GM10248 (cell line): ENCODE results near the gene CLPTM1.
"Not testable (repeated sequence)": the region's sequence is repeated elsewhere in the genome, so short reads cannot be mapped to it uniquely, and the experiment has no call there.

Experiments
- CTCF ChIA-PET: fragments of 300-600 bp; sonication (Branson Sonifier 250); formaldehyde crosslinking; extraction: SDS; loops from one replicate; lab custom pipeline; 2021; ENCODE audit warnings: antibody characterized with exemption; lab: Yijun Ruan, JAX
- POLR2A ChIA-PET: fragments of 350-650 bp; sonication (Branson Sonifier 250); formaldehyde crosslinking; extraction: SDS; loops from one replicate; lab custom pipeline; 2020; ENCODE audit warnings: antibody characterized with exemption; lab: Yijun Ruan, JAX
- DNase-seq: peaks from one replicate; pipeline ENCODE4 v3.0.0; 2012; ENCODE audit errors: extremely low spot score
- CTCF ChIP-seq: IDR thresholded peaks from 2 replicates; pipeline ENCODE4 v1.5.1; 2012; ENCODE audit warnings: mild to moderate bottlenecking, low read depth; ENCODE audit errors: extremely low read depth, missing control alignments, control extremely low read depth

Gene CLPTM1

GRCh38 chr19:44909775-44910174 is 45.4 kb upstream of the CLPTM1 start:
- DNase-seq: no peak
- ChIA-PET POLR2A (no interaction called here), CTCF (interaction anchor here (1.1 to 1.7 kb wide), 4 partner anchors 10 to 150 kb away, joined by 3 to 7 read pairs (median 4); partner anchors contain the start of gene APOC2)
- no peak for TF ChIP-seq CTCF

- CTCF ChIA-PET: interaction anchor here (0.9 to 1.7 kb wide), 4 partner anchors 15 to 126 kb away, joined by 3 to 7 read pairs (median 4); partner anchors contain the start of genes CLASRP and CLPTM1
- DNase-seq, POLR2A ChIA-PET: not testable (repeated sequence)
Observed at GRCh38 chr19:44911896-44912295, 43.3 kb upstream of the CLPTM1 start.

- no peak for DNase-seq
- no peak for TF ChIP-seq CTCF
- ChIA-PET POLR2A (no interaction called here), CTCF (interaction anchor here (1.3 to 1.5 kb wide), 2 partner anchors 8 to 125 kb away, joined by 4 to 6 read pairs; partner anchors contain the start of gene CLASRP)
Observed at GRCh38 chr19:44912854-44913253, 42.3 kb upstream of the CLPTM1 start.

- CTCF ChIA-PET: interaction anchor here (1.3 to 1.5 kb wide), 2 partner anchors 9 to 125 kb away, joined by 4 to 6 read pairs; partner anchors contain the start of gene CLASRP
- DNase-seq, POLR2A ChIA-PET: not testable (repeated sequence)
Observed at GRCh38 chr19:44913512-44914432, 41.4 kb upstream of the CLPTM1 start.

- POLR2A ChIA-PET: not testable (repeated sequence)
- CTCF ChIA-PET: interaction anchor here (1.3 to 2.1 kb wide), 2 partner anchors 10 to 216 kb away, joined by 3 to 10 read pairs; no protein-coding TSS in a partner anchor
Observed at GRCh38 chr19:44914433-44915206, 40.6 kb upstream of the CLPTM1 start, which contains the start of gene APOC1. Gene APOC1, plus strand, starts transcription at chr19:44914608. Its CDS starts 284 bp downstream, at chr19:44914892.

GRCh38 chr19:44924243-44924725 is 30.9 kb upstream of the CLPTM1 start:
- ChIA-PET POLR2A (no interaction called here), CTCF (interaction anchor here (1.6 kb wide), 1 partner anchor 24 kb away, joined by 3 read pairs; no protein-coding TSS in a partner anchor)
- no peak for TF ChIP-seq CTCF
- DNase-seq: no peak

More at GRCh38 chr19:44914433-44915206, 40.6 kb upstream of the CLPTM1 start, which contains the start of gene APOC1:
- peak; percentile 94 for DNase-seq

- no peak for DNase-seq
- no peak for TF ChIP-seq CTCF
- ChIA-PET CTCF (interaction anchor here (1.0 to 1.9 kb wide), 4 partner anchors 20 to 141 kb away, joined by 3 to 6 read pairs (median 3); partner anchors contain the start of gene APOE), POLR2A (no interaction called here)
Observed at GRCh38 chr19:44925114-44925891, 29.9 kb upstream of the CLPTM1 start.

- POLR2A ChIA-PET, DNase-seq: not testable (repeated sequence)
- CTCF ChIA-PET: interaction anchor here (1.0 to 1.9 kb wide), 2 partner anchors 21 to 23 kb away, joined by 3 to 6 read pairs; partner anchors contain the start of gene APOE
Observed at GRCh38 chr19:44926245-44927077, 28.7 kb upstream of the CLPTM1 start.
